Gastroesophageal sphincter (tissue), 3 donors: ENCODE data around the gene HOMER2.

ENCODE experiments used
- EP300 ChIP-seq: sonication (generic); formaldehyde crosslinking; IDR thresholded peaks from one replicate; pipeline ENCODE4 v1.6.1; 2017; ENCODE audit warnings: antibody characterized with exemption, mild to moderate bottlenecking
- POLR2A ChIP-seq, 2 donors: fragments of 450-650 bp; IDR thresholded peaks; one replicate each; pipeline ENCODE4 v1.6.1; 2017; ENCODE audit warnings: antibody characterized with exemption in 2 of 2, mild to moderate bottlenecking in 2 of 2, moderate library complexity in 1 of 2
- POLR2AphosphoS5 ChIP-seq: sonication (generic); formaldehyde crosslinking; IDR thresholded peaks from one replicate; pipeline ENCODE4 v1.6.1; 2017; ENCODE audit warnings: antibody characterized with exemption
- TF ChIP-seq, protein P1 (sequence below), 4 experiments: fragments of 200-600 bp in 2 of 4; fragments of 450-650 bp in 2 of 4; sonication (generic) in 1 of 4; IDR thresholded peaks; one replicate each; pipeline ENCODE4 v1.5.1; 2017 to 2019; ENCODE audit warnings: antibody characterized with exemption in 4 of 4, mild to moderate bottlenecking in 2 of 4, moderate library complexity in 2 of 4

DNA sequence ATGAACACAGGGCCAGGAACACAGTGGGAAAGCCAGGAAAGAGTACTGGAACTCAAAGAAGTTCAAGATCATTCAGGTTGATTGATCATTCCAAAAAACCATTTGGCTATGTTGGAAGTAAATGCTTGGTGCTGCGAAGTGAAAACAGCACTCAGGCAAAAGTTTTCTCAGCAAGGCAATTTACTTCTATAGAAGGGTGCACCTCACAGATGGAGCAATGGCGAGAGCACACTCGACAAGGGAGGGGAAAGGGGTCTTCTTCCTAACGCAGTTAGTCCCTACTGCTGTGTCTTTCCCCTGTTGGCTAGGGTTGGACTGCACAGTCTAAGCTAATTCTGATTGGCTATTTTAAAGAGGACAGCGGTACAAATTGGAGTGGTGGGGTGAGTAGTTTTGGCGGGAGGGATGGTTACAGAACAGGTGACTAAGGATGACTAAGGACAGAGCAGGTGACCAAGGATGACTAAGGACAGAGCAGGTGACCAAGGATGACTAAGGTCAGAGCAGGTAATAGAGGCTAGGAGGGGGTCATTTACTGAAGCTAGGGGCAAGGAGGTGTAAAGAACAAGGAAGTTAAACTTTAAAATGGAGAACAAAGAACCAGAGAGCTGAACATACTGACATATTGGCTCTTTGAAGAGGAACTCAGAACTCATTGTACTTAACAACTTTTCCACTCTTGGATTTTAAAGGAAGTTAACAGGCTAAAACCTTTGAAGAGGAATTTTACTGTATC lies 43.3 kb downstream of the HOMER2 start:
- TF ChIP-seq, protein P1, sequence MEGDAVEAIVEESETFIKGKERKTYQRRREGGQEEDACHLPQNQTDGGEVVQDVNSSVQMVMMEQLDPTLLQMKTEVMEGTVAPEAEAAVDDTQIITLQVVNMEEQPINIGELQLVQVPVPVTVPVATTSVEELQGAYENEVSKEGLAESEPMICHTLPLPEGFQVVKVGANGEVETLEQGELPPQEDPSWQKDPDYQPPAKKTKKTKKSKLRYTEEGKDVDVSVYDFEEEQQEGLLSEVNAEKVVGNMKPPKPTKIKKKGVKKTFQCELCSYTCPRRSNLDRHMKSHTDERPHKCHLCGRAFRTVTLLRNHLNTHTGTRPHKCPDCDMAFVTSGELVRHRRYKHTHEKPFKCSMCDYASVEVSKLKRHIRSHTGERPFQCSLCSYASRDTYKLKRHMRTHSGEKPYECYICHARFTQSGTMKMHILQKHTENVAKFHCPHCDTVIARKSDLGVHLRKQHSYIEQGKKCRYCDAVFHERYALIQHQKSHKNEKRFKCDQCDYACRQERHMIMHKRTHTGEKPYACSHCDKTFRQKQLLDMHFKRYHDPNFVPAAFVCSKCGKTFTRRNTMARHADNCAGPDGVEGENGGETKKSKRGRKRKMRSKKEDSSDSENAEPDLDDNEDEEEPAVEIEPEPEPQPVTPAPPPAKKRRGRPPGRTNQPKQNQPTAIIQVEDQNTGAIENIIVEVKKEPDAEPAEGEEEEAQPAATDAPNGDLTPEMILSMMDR (IDR thresholded peaks at IDR 0.05), result no peak
- TF ChIP-seq POLR2AphosphoS5 (no peak), EP300 (no peak), POLR2A (IDR thresholded peaks at IDR 0.05) (no peak)
